Skin of body (tissue), 2 donors: ENCODE measurements around the gene ATOX1. TPM values are rescaled to one million over a fixed set of nuclear protein-coding genes. Genes with fewer than 3 reads are reported as not detected.
"Not testable (repeated sequence)": the region's sequence is repeated elsewhere in the genome, so short reads cannot be mapped to it uniquely, and the experiment has no call there.

ENCODE experiments used
- DNase-seq: peaks from one replicate; lab custom pipeline; 2025; lab: John Stamatoyannopoulos, UW
- total RNA-seq: library from RNA; depleted of rRNA; stranded (reverse); fragments of >200 nt; gene quantifications from one replicate; pipeline ENCODE4 v1.2.3, GENCODE V29; 2014

Gene ATOX1
- total RNA-seq, 1 donor from 2014 or later = 52.1 TPM

DNA sequence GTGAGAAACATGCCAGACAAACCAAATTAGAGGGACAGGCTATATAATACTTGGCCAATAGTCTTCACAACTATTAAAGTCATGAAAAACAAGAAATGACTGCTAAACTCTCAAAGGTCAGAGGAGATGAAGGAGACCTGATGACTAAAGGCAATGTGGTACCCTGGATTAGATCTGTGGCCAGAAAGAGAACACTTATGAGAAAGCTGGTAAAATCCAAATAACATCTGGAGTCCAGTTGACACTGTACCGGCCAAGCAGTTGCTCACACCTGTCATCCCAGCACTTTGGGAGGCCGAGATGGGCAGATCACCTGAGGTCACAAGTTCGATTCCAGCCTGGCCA lies 24.4 kb downstream of the ATOX1 start:
- DNase-seq = no peak

DNA sequence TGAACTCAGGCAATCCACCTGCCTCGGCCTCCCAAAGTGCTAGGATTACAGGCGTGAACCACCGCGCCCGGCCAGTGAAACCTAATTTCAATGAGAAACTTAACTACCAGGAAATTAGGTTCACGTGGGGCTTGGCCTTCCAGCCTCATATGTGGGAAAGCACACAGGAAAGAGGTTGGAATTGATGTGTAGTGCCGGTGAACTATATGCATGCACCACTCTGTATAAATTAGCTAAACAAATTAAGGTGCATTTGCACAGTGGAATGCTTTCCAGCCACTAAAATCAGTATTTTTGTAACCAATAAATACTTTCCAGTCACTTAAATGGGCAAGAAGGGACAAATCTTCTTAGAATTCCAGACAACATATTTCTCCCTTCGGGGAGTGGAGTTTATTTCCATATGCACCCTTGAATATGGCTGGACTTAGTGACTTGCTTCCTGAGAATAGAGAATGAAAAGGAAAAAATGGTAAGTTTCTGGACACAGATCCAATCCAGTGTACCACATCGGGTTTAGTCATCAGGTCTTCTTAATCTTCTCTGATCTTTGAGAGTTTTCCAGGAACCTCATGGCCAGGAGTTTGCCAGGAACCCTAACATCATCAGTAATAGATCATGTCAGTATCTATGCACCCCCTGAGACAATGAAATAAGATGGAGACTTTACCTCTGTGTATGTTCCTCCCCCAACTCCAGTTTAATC lies 24.9 kb downstream of the ATOX1 start:
- no peak for DNase-seq

DNA sequence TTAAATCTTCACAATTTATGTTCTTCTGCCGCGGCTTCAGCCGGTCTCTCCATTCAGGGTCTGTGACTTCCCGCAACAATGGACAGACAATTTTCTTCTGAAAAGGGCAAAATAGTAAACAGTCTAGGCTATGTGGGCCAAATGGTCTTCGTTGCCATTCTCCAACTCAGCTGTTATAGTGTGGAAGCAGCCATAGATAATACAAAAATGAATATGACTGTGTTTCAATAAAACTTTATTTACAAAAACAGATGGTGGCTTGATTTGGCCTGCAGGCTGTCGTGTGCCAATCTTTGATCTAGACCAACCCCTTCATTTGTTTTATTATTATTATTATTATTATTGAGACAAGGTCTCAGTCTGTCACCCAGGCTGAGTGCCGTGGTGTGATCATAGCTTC lies 28.1 kb downstream of the ATOX1 start:
- no peak for DNase-seq

DNA sequence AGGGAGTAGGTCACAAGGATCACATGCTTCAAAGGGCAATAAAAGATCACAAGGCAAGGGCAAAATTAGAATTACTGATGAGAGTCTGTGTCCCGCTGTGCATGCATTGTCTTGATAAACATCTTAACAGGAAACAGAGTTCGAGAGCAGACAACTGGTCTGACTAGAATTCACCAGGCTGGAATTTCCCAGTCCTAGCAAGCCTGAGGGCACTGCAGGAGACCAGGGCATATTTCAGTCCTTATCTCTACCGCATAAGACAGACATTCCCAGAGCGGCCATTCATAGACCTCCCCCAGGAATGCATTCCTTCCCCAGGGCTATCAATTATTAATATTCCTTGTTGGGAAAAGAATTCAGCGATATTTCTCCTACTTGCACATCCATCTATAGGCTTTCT lies 28.8 kb downstream of the ATOX1 start:
- not testable (repeated sequence) for DNase-seq

DNA sequence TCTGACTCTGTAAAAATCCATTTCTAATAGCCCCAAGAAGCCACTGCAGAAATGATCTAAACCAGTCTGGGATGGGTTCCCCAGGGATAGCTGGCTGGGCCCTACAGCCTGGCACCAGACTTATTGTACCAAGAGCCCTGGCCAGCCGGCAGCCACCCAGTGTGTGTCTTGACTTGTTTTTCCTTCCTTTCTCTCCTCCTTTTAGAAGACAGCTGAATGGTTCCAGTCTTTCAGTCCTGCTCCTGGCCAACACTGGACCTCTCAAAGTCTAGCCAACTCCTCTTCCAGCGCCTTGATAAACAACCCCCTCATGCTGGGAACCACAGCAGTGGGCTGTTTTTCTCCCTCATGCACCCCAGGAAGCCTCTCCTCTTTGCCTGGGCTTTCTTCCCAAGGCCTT lies 34.1 kb downstream of the ATOX1 start:
- no peak for DNase-seq

DNA sequence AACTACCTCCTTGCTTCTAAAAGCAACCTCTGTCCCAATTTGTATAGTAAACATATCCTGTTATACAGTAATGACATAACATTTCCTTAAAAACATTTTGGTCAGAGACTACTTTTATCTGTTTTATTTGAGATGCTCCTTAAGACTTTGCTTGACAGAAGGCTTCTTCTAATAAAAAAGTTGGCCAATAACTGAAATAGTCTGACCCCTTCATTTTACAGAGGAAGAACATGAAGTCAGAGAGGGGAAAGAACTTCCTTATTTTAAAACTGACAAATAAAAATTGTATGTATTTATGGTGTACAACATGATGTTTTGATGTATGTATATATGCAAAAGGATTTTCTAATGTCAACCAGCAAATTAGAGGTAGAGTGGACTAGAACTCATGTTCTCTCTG lies 35.9 kb downstream of the ATOX1 start:
- no peak for DNase-seq

DNA sequence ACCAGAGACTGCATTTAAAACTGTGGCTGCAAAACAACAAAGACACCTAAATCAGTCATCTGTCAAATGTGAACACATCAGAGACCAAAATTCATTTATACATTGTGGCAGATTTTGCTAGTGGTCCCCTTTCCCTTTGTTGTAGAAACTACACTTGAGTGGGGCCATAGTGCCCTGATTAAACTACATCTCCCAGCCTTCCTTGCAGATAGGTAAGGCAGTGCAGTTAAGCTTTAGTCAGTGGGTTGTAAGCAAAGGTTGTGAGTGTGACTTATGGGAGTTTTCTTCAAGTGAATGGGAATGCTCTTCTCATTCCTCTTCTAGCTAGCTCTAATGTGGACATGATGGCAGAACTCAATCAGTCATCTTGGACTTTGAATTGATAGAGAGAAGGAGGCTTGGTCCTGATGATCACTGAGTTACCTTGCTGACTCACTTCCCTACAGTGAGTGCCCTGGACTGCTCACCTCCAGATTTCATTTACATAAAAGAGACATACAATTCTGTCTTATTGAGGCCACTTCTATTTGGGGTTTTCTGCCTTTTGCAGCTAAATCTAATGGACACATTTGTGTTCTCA lies 36.5 kb downstream of the ATOX1 start:
- no peak for DNase-seq

DNA sequence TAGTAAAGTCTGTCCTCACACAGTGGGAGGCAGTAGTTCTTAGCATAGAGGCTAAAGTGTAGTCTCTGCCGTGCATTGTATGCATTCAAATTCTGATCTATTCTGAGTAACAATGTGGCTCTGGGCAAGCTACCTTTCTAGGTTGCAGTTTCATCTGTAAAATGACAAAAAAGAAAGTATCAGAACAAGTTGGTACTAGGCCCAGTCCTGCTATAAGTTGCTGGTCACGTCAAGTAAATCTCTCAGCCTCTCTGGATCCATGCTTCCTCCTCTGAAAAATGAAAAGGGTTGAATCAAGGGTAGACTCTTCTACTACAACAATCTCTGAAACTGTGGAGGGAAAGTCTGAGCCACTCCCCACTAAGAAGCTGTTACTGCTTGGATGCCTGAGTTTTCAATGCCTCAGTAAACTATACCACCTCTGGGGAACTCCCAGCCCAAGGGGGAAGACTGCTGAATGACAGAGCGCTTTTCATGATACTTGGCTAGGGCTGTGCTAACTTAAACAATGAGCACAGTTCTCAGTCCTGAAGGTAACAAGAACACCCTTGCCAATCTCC lies 37.3 kb downstream of the ATOX1 start:
- DNase-seq = no peak

DNA sequence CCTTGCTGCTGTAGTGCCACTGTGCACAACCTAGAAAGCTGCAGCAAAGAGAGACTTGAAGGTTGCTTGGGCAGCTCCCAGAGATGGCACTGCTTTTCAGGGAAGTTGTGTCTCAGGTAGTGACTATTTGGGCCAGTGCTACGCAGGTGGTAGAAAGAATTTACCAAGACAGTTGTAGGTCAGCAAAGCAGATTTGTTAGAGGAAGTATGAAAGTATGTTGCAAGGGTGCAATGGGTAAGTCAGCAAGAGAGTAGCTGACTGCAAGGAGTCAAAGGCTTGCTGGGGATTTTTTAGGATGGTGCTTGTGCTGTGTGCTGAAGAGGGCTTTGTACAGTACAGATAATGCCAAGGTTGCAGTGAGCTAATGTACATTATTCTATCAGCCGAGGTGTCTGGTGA lies 38.2 kb downstream of the ATOX1 start:
- no peak for DNase-seq

DNA sequence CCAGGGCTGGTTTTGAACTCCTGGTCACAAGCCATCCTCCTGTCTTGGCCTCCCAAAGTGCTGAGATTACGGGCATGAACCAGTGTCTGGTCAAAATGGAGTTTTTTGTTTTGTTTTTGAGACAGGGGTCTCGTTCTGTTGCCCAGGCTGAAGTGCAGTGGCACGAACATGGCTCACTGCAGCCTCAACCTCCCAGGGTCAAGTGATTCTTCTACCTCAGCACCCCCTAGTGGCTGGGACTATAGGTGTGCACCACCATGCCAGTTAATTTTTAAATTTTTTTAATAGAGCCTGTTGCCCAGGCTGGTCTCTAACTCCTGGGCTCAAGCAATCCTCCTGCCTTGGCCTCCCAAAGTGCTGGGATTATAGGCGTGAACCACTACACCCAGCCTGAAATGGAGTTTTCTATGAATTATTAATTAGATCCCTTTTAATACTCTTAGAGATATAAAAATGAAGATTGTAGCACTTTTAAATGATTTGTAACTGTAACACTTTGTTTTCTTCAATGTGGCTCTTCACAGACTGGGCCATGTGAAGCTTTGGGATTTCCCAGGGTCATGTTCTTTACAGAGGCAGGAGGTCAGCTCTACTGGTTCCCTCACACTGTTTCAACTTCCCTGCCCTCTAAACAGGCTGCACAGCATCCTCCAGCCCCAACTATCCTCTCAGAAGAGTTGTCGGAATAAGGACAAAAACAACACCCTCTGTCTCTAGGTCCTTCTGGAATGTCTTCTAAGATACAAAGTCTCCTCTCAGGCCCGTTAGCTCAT lies 39.0 kb downstream of the ATOX1 start:
- no peak for DNase-seq

DNA sequence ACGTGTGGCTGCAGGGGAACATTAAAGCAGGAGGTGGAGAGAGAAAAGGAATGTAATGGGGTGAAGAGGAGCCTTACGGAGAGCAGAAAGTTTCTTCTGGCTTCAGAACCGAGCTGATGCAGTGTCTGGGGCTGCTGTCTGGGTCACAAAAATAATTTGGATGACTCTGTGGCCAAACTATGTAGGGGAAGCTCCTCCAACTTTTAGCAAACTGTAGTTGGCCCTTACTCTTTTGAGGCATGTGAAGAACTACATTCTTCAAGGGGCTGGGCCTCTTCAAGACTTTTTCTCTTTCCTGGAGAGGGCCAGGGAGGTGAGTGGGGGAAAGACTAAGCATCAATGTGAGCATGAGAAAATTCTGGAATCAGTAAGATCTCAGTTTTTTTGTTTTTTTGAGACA lies 39.8 kb downstream of the ATOX1 start:
- peak; percentile 29 for DNase-seq

DNA sequence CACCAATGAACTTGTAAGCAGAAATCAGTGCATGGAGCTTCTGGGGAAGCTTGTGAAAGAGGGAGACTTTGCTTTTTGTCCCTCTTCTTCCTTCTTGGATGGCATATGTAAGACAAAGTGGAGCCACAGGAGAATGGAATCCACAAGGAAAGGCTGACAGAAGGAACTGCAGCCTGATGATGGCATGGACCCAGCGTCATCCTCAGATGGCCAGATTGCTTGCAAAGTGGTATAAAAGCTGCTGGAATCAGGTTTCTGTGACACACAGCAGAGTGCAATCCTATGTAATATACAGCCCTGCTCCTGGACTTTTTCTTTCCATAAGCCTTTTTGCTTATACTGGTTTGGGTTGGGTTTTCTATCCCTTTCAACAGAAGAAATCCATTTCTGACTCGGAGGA lies 40.3 kb downstream of the ATOX1 start:
- DNase-seq = no peak

DNA sequence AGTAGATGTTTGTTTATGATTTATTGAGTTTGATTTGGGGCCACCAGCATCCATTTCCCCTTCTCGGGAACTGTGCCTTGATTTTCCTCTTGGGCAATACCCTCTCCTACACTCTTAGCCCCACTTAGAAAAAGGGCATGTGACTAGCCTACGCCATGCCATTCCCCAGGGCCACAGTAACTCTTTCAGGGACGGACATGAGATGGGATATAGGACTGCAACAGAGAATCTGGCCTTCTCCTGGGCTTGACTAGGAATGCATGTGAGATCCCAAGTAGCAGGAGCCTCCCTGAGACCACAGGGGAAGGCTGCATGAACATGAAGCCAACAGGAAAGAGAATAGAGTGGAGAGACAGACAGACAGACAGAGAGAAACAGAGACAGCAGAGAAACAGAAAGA lies 41.0 kb downstream of the ATOX1 start:
- DNase-seq = no peak

DNA sequence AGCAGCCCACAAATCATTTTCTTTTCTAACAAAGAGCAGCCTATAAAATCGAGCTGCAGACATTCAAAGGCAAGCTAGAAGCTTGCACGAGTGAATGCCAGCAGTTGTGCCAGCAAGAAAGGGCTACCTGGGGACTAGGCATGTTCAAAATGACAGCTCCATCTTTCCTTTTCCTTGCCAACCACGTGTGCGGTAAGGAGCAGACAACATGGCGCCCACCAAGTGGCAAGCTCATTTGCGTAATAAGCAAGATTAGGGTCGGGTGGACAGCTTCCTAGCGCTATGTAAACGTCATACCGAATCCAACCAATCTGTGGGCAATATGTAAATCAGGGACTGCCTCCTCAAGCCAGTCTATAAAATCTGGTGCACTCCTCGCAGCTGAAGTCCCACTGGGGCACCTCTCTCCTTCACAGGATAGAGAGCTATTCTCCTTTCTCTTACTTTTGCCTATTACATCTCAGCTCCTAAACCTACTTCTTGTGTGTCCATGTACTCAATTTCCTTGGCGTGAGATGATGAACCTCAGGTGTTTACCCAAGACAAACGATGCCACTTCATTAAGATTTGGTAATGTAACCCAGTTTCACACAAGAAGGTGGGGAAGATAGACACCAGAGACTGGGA lies 49.2 kb downstream of the ATOX1 start:
- no peak for DNase-seq

DNA sequence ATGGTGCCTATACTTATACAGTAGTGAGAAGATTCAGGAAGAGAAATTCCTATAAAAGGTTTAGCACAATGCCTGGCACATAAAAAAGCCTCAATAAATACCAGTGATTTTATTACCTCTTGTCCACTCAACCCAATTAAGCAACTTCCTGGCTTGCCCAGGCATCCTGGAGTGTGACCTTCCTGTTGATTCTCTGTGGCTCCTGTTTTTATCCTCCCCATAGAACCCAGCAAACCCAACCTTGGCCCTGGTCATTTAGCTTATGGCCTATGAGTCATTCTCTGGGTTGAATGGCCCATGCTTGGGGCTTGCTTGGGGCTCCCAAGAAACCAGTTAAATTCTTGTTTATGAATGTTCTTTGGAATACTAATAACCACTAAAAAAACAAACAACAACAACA lies 50.3 kb downstream of the ATOX1 start:
- no peak for DNase-seq

DNA sequence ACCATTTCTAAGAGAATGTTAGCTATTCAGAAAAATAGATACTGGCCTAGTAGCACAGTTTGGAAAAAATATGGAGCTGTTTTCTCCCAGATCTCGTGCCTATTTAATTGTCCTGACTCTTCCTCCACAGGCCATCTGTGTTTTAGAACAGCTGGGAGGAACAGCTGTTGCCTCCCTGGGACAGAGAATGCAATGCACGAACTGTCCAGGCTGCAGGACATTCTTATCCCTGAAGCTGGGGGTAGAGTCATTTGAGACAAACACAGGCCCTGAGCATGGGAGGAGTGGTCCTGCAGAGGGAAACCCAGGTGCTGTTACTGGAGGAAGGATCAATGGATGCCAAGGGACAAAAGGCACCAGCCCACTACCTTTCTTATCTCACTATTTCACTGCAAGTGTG lies 50.9 kb downstream of the ATOX1 start:
- peak; percentile 10 for DNase-seq

DNA sequence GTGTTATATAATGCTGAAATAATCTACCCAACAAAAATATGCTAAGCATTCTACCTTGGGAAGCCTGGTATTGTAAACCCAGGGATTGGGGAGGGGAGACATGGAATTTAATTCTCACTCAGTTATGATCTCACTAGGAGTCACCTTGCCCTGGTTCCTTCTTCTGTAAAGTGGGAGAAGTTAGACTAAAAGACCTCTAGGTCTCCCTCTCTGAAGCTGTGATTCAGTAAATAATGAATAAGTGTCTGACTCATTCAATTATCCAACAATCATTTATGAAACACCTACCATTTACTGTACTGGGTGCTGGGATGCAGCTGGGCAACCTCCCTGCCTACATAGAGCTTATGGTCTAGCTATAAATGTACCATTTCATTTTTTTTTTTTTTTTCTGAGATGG lies 51.5 kb downstream of the ATOX1 start:
- DNase-seq = no peak

DNA sequence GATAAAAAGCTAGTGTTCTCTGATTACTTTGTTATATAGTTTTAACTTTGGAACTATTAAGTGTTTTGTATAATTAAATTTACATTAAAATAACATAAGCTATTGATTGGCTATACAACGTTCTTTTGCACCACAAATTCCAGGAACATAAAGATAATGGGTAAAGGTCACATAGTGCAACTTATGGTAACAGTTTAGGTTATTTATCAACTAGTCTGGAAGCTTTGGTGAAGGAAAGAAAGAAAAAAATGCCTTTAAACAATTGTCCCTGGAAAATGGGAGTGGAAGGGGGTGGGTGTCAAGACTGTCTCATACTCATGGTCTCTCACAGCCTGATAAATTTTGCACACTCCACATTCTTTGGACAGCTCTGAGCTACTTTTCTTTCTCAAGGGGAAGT lies 54.7 kb downstream of the ATOX1 start:
- no peak for DNase-seq

DNA sequence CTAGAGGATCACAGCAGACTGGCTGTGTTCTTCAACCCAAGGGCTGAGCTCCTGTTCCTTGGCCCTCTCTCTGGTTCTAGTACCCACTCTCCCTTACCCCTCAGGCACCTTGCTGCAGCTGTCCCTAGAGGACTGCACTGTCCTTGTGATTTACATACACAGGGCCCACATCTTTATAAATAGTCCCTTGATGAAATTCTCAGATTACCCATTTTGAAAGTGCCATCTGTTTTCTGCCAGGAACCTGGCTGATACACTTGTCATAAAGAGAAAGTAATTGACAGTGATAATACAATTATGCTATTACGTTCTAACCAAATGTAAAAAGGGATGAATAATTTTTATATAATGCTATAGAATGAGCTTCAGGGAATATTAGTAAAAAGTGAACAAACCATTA lies 55.2 kb downstream of the ATOX1 start:
- no peak for DNase-seq

DNA sequence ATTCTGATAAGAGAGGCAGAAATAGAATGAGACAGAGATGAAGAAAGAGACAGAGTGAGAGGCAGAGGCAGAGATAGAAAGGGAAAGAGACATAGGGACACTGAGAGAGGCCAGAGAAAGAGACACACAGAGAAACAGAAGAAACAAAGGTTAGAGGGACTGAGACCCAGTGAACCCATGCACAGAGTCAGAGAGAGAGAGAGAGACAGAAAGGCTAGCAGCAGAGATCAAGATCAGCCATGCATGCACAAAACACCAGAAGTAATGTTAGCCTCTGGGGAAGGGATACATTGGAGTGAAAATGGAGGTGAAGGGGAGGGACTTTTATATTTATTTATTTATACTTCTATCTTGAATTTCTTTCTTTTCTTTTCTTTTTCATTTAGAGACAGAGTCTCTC lies 57.6 kb downstream of the ATOX1 start:
- DNase-seq = no peak

DNA sequence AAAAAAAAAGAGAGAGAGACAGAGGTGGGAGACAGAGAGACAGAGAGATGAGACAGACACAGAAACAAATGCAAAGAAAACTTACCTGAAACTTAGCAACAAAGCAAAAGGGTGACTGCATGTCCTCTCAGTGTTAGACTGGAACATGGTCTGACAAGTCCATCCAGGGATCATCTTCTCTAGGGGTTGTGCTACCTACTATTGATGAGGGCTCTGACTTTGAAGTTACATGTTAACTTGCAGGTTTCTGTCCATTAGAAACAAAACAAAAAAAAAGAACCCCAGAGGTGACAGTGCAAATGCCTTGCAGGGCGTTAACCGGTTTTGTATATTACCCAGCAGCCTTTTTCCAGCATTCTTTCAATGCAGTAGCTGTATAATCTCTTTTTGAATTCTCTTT lies 58.1 kb downstream of the ATOX1 start:
- DNase-seq = no peak
